ENCODE measurements around the gene DNAJC21.

GRCh38 chr5:34915139-34915855 lies 14.1 kb upstream of the DNAJC21 start, which contains the start of the genes BRIX1 and RAD1:
- TF ChIP-seq CTCF (IDR thresholded peaks at IDR 0.05; ENCODE audit: insufficient read depth, low read length) (no peak), GABPA (IDR thresholded peaks at IDR 0.05; ENCODE audit: low read depth) (peak; percentile 95)

All from HL-60 (cell line).